Mammary epithelial cell (primary cell): ENCODE results near the gene YARS1.

Source experiments
- EZH2 ChIP-seq: IDR thresholded peaks from 2 replicates; pipeline ENCODE4 v1.6.1; 2012; ENCODE audit warnings: low read length, inconsistent platforms, borderline replicate concordance
- TF ChIP-seq, protein P1 (sequence below), 2 donors: IDR thresholded peaks in 1 of 2; conservative IDR thresholded peaks in 1 of 2; 2 replicates each; pipeline ENCODE4 v1.5.1; 2011 to 2012; ENCODE audit warnings: inconsistent platforms in 2 of 2, low read length in 2 of 2, mild to moderate bottlenecking in 2 of 2, control low read depth in 1 of 2, low read depth in 1 of 2; ENCODE audit not compliant: insufficient read depth in 1 of 2; ENCODE audit errors: extremely low read depth in 1 of 2

DNA sequence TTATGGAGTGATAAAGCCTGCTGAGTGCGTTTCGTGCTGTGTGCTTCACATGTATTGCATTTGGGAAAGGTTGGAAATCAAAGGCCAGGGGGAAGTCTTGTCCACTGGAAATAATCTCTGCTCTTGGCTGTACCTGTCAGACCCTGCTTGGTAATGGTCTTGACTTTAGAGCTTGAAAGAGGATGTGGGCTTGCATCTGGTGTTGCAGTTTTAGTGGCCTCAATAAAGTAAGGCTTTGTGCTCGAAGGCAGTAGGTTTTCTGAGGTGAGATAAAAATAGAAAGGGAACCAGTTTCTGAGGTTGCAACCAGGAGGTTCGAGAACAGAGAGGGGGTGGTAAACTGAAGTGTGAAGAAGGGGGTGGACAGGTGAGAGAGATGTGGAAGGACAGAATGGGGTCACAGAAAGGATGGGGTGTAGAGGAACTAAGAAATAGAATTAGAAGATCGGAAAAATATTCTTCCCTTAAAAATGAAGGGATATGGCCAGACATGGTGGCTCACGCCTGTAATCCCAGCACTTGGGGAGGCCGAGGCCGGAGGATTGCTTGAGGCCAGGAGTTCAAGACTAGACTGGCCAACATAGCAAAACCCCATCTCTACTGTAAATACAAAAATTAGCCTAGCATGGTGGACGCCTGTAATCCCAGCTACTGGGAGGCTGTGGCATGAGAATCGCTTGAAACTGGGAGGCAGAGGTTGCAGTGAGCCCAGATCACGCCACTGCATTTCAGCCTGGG, 1.8 kb upstream of the YARS1 start:
- TF ChIP-seq, protein P1, sequence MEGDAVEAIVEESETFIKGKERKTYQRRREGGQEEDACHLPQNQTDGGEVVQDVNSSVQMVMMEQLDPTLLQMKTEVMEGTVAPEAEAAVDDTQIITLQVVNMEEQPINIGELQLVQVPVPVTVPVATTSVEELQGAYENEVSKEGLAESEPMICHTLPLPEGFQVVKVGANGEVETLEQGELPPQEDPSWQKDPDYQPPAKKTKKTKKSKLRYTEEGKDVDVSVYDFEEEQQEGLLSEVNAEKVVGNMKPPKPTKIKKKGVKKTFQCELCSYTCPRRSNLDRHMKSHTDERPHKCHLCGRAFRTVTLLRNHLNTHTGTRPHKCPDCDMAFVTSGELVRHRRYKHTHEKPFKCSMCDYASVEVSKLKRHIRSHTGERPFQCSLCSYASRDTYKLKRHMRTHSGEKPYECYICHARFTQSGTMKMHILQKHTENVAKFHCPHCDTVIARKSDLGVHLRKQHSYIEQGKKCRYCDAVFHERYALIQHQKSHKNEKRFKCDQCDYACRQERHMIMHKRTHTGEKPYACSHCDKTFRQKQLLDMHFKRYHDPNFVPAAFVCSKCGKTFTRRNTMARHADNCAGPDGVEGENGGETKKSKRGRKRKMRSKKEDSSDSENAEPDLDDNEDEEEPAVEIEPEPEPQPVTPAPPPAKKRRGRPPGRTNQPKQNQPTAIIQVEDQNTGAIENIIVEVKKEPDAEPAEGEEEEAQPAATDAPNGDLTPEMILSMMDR (conservative IDR thresholded peaks at IDR 0.05 in 1 of 2, IDR thresholded peaks at IDR 0.05 in 1 of 2; ENCODE audit: extremely low read depth in 1 of 2, insufficient read depth in 1 of 2, low read depth in 1 of 2, low read length in 2 of 2) = no peak
- TF ChIP-seq EZH2 = no peak
